ENCODE results near the gene CEP112. TPM values are rescaled to one million over a fixed set of nuclear protein-coding genes. Genes with fewer than 3 reads are reported as not detected.

The CEP112 gene
- total RNA-seq, 4 donors from 2014 or later, result 18.9 to 51.8 (median 29.6) TPM

DNA sequence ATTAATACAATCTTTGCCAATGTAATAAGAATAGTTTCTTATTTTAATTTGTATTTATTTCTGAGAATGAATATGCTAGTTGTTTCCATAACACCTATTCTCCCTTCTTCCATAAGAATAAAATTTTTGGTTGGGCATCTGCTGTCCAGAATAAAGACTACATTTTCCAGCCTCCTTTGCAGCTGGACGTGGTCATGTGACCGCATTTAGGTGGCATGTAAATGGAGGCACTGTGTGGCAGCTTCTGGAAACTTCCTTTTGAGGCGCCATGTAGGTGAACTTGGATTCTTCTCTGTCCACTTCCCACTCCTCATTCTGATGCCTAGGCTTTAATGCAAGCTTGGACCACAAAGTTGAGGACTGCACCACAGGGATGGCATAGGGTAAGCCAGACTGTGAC lies 415.0 kb downstream of the CEP112 start:
- TF ChIP-seq CTCF (IDR thresholded peaks at IDR 0.05; ENCODE audit: low read depth), result no peak

DNA sequence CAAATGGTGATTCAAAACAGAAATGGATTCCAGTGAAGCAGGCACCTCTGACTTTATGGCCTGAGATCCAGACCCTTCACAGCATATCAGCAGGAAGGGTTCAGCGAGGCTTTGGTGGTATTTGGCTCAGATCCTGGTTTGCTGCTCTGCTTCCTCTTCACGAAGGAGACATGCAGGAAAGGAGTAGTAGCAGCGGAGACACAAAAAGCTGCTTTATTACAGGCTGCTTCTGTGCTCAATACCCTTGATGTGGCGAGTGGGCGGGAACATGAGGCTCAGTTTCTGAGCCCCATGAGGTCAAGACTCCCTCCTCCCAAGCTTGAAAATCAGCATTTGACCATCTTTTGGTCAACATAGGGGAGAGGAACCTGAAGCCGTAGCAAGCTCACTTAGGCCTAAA lies 417.1 kb downstream of the CEP112 start:
- TF ChIP-seq CTCF (IDR thresholded peaks at IDR 0.05; ENCODE audit: low read depth), result no peak

GRCh38 chr17:65772989-65773388 lies 418.9 kb downstream of the CEP112 start:
- no peak for TF ChIP-seq CTCF (IDR thresholded peaks at IDR 0.05; ENCODE audit: low read depth)

DNA sequence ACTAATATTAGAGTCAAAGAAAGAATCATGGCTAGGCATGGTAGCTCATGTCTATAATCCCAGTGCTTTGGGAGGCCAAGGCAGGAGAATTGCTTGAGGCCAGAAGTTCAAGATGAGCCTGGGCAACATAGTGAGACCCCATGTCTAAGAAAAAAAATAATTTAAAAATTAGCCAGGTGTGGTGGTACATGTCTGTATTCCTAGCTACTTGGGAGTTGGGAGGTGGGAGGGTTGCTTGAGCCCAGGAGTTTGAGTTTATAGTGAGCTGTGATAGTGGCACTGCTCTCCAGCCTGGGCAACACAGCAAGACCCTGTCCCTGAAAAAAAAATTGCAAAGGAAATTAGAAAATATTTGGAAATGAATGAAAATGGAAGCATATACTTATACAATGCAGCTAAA lies 420.2 kb downstream of the CEP112 start:
- TF ChIP-seq CTCF (IDR thresholded peaks at IDR 0.05; ENCODE audit: low read depth), result no peak

DNA sequence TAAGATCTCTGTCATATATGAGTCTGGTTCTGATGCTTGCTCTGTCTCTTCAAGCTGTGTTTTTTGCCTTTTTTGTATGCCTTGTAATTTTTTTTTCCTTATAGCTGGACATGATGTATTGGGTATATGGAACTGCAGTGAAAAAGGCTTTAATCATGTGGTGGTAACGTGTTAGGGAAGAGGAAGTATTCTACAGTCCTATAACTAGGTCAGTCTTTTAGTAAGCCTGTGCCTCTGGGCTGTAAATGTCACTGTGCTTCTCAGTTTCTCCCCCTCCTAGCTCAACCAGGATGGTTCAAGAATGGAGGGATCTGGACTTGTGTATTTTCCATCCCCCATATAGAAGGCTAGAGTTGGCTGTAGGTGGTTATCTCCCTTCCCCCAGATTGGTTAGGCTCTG lies 428.1 kb downstream of the CEP112 start:
- TF ChIP-seq CTCF (IDR thresholded peaks at IDR 0.05; ENCODE audit: low read depth), result no peak

DNA sequence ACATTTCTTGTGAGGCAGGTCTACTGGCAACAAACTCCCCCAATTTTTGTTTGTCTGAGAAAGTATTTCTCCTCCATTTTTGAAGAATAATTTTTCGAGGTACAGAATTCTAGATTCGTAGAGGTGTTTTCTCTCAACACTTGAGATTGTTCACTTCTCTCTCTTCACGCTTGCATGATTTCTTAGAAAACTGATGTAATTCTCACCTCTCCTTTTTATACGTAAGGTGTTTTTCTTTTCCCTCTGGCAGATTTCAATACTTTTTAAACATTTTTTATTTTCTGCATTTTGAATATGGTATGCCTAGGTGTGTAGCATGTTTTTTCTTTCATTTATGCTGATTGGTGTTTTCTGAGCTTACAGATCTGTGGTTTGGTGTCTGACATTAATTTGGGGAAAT lies 429.0 kb downstream of the CEP112 start:
- TF ChIP-seq CTCF (IDR thresholded peaks at IDR 0.05; ENCODE audit: low read depth), result no peak

DNA sequence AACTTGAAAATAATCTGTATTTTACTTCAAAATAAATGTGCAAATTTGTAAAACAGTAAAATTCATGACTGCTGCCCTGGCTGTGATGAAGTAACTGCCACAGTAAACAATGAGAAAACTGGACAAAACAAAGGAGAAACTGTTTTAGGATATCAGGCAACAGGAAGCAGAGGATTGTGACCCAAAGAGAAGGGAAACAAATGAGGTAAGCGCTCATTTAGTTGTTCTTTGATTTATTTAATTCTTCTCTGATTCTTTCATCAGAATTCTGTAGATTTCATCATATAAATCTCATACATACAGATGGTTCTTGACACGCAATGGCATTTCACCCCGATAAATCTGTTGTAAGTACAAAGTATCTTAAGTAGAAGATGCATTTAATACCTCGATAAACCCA lies 432.4 kb downstream of the CEP112 start:
- no peak for TF ChIP-seq CTCF (IDR thresholded peaks at IDR 0.05; ENCODE audit: low read depth)
